HepG2 (cell line): ENCODE measurements around the gene CENPE. TPM values are rescaled to one million over a fixed set of nuclear protein-coding genes. Genes with fewer than 3 reads are reported as not detected.

Experiments
- JUN ChIP-seq: sonication (generic); formaldehyde crosslinking; IDR thresholded peaks from 2 replicates; pipeline ENCODE4 v1.4.0; 2020; ENCODE audit warnings: mild to moderate bottlenecking, missing genetic modification reagents
- MIER3 ChIP-seq: IDR thresholded peaks from 2 replicates; pipeline ENCODE4 v1.6.1; 2016; ENCODE audit warnings: missing compliant biosample characterization, borderline replicate concordance
- NBN ChIP-seq: fragments of 450-650 bp; conservative IDR thresholded peaks from 2 replicates; pipeline ENCODE4 v1.6.1; 2017
- POLR2G ChIP-seq: fragments of 200-400 bp; formaldehyde crosslinking; IDR thresholded peaks from 2 replicates; pipeline ENCODE4 v1.6.1; 2018; ENCODE audit warnings: mild to moderate bottlenecking, low read depth, low read length, moderate library complexity
- SRY ChIP-seq: sonication (generic); formaldehyde crosslinking; IDR thresholded peaks from 2 replicates; pipeline ENCODE4 v1.8.0; 2022; ENCODE audit warnings: mild to moderate bottlenecking, missing genetic modification reagents
- TCF12 ChIP-seq, 2 experiments: fragments of 450-650 bp in 1 of 2; sonication (generic) in 1 of 2; formaldehyde crosslinking in 1 of 2; IDR thresholded peaks; 2 replicates each; pipeline versions ENCODE4 v1.6.1 to v1.8.0; 2017 to 2022; ENCODE audit warnings: antibody characterized with exemption in 1 of 2, mild to moderate bottlenecking in 1 of 2, missing genetic modification reagents in 1 of 2, moderate library complexity in 1 of 2
- ZBTB40 ChIP-seq, 2 experiments: fragments of 450-650 bp in 1 of 2; sonication (generic) in 1 of 2; formaldehyde crosslinking in 1 of 2; IDR thresholded peaks; 2 replicates each; pipeline versions ENCODE4 v1.6.1 to v1.8.0; 2016 to 2022; ENCODE audit warnings: antibody characterized with exemption in 1 of 2, mild to moderate bottlenecking in 1 of 2, missing genetic modification reagents in 1 of 2
- ZBTB8A ChIP-seq: sonication (generic); formaldehyde crosslinking; IDR thresholded peaks from 2 replicates; pipeline ENCODE4 v1.4.0; 2020; ENCODE audit warnings: mild to moderate bottlenecking, low read depth, missing genetic modification reagents, borderline replicate concordance
- ZKSCAN1 ChIP-seq: fragments of 150-350 bp; IDR thresholded peaks from 2 replicates; pipeline ENCODE4 v1.6.1; 2014; ENCODE audit warnings: low read length
- polyA plus RNA-seq, 8 experiments: library from polyadenylated mRNA; depleted of rRNA in 3 of 8; stranded (reverse) in 7 of 8; unstranded in 1 of 8; fragments of >200 nt; fragmentation: Illumina TruSeq in 4 of 8; extraction: Trizol in 4 of 8; gene quantifications; 2 replicates each; pipeline versions ENCODE4 v1.2.1 to v1.2.3, GENCODE V29; 2011 to 2016; ENCODE audit warnings: low read depth in 4 of 8, missing spikeins in 1 of 8, mixed read lengths in 1 of 8; ENCODE audit not compliant: insufficient read depth in 1 of 8
- total RNA-seq, 5 experiments: library from RNA; depleted of rRNA; stranded (reverse); fragments of >200 nt; fragmentation: Illumina TruSeq; extraction: Trizol; gene quantifications; 2 replicates each; pipeline ENCODE4 v1.2.3, GENCODE V29; 2016; ENCODE audit warnings: low read depth in 1 of 5
- TF ChIP-seq, protein P1 (sequence below): IDR thresholded peaks from 2 replicates; pipeline ENCODE4 v1.6.1; 2016; ENCODE audit warnings: low read depth, borderline replicate concordance
- TF ChIP-seq, protein P2 (sequence below): sonication (generic); formaldehyde crosslinking; IDR thresholded peaks from 2 replicates; pipeline ENCODE4 v1.4.0; 2020; ENCODE audit warnings: missing genetic modification reagents, mild to moderate bottlenecking, borderline replicate concordance
- TF ChIP-seq, protein P3 (sequence below): sonication (generic); formaldehyde crosslinking; conservative IDR thresholded peaks from 2 replicates; pipeline ENCODE4 v1.4.0; 2020; ENCODE audit warnings: missing genetic modification reagents

Gene CENPE
- total and polyA plus RNA-seq, 2 of the 13 experiments (the other 11 are each of a cell fraction or from before 2014, with no cell fraction given) = 2.1 to 19.8 TPM

DNA sequence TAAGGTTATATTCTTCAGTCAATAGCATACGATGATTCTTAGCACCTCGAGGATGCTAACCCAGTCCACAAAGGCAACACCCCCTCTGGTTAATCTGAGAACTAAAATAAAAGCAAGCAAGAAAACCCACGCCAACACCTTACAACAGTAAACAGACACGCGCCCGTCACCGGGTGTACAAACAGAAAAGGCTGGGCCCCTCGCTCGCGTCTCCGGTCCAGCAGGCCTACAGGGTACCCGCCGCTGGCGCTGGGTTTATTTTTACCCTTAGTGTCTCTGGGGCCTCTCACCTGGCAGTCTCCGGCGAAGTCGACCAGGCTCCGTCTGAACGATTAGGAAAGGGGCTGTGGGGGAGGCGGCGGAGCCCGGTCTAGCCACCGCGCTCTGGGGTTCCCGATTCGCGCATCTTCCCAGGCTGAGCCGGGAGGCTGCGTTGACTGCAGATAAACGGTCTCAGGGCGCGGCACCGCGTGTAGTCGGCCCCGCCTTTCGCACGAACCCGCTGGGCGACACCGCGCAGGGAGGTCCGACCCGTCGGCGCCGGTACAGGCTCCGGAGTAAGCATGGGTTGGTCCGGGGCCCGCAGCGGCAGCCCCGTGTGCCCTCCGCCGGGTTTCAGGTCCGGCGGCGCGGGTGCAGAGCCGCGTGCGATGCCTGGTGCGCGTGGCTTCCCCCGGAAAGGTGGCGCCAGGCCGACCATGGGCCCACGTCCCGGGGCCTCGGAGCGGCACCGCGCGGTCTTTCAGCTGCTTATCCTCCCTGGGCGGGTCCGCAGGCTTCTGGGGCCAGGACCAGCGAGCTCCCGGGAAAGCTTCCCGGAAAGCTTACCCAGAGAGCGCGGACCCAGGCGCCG lies 122.0 kb downstream of the CENPE start (continued):
- TF ChIP-seq SRY (CRISPR knock-in tag) (peak; percentile 91), MIER3 (CRISPR knock-in tag) (no peak), ZBTB40 (IDR thresholded peaks at IDR 0.05) (no peak), ZBTB40 (CRISPR knock-in tag; IDR thresholded peaks at IDR 0.05) (peak; percentile 57; the same call in 1 of the 2 replicates), JUN (no peak), POLR2G (peak; percentile 86), ZKSCAN1 (no peak), TCF12 (IDR thresholded peaks at IDR 0.05) (no peak), TCF12 (CRISPR knock-in tag; IDR thresholded peaks at IDR 0.05) (no peak; the same call in 1 of the 2 replicates), NBN (no peak), ZBTB8A (peak; percentile 27; the same call in 1 of the 2 replicates)
- TF ChIP-seq, protein P1, sequence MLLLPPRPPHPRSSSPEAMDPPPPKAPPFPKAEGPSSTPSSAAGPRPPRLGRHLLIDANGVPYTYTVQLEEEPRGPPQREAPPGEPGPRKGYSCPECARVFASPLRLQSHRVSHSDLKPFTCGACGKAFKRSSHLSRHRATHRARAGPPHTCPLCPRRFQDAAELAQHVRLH (CRISPR knock-in tag) = no peak
- TF ChIP-seq, protein P2, sequence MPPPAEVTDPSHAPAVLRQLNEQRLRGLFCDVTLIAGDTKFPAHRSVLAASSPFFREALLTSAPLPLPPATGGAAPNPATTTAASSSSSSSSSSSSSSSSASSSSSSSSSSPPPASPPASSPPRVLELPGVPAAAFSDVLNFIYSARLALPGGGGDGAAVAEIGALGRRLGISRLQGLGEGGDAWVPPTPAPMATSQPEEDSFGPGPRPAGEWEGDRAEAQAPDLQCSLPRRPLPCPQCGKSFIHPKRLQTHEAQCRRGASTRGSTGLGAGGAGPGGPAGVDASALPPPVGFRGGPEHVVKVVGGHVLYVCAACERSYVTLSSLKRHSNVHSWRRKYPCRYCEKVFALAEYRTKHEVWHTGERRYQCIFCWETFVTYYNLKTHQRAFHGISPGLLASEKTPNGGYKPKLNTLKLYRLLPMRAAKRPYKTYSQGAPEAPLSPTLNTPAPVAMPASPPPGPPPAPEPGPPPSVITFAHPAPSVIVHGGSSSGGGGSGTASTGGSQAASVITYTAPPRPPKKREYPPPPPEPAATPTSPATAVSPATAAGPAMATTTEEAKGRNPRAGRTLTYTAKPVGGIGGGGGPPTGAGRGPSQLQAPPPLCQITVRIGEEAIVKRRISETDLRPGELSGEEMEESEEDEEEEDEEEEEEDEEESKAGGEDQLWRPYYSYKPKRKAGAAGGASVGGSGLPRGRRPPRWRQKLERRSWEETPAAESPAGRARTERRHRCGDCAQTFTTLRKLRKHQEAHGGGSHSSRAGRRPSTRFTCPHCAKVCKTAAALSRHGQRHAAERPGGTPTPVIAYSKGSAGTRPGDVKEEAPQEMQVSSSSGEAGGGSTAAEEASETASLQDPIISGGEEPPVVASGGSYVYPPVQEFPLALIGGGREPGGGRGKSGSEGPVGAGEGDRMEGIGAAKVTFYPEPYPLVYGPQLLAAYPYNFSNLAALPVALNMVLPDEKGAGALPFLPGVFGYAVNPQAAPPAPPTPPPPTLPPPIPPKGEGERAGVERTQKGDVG (CRISPR knock-in tag) = 0 out of 2 replicates have a peak, but pooled peaks have one; percentile 26
- TF ChIP-seq, protein P3, sequence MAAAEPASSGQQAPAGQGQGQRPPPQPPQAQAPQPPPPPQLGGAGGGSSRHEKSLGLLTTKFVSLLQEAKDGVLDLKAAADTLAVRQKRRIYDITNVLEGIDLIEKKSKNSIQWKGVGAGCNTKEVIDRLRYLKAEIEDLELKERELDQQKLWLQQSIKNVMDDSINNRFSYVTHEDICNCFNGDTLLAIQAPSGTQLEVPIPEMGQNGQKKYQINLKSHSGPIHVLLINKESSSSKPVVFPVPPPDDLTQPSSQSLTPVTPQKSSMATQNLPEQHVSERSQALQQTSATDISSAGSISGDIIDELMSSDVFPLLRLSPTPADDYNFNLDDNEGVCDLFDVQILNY (CRISPR knock-in tag) = no peak
